Activated T-helper 17 cell treated with anti-CD3 and anti-CD28 coated beads, Interleukin-2, amount 50 U/mL, for 72 hours (primary cell): ENCODE measurements around the gene SHANK3. TPM values are rescaled to one million over a fixed set of nuclear protein-coding genes. Genes with fewer than 3 reads are reported as not detected.

Experiments used
- ATAC-seq: fragments of 150-1000 bp; cut with Tn5 transposase; replicated peaks from 2 replicates; pipeline ENCODE4 v1.10.0; 2021; ENCODE audit warnings: mild to moderate bottlenecking, moderate library complexity
- H3K27ac Mint-ChIP-seq: one replicate; pipeline ENCODE4 v1.8.0; 2022; ENCODE audit warnings: mixed read lengths
- H3K27me3 Mint-ChIP-seq: one replicate; pipeline ENCODE4 v1.8.0; 2022; ENCODE audit warnings: mixed read lengths
- H3K36me3 Mint-ChIP-seq: one replicate; pipeline ENCODE4 v1.8.0; 2022; ENCODE audit warnings: low read depth, mild to moderate bottlenecking, mixed read lengths
- H3K4me1 Mint-ChIP-seq: one replicate; pipeline ENCODE4 v1.8.0; 2022; ENCODE audit warnings: mixed read lengths
- H3K4me3 Mint-ChIP-seq: one replicate; pipeline ENCODE4 v1.8.0; 2022; ENCODE audit warnings: mild to moderate bottlenecking, mixed read lengths
- H3K9me3 Mint-ChIP-seq: one replicate; pipeline ENCODE4 v1.8.0; 2022; ENCODE audit warnings: mixed read lengths
- total RNA-seq, 2 donors: library from RNA; stranded (reverse); gene quantifications; one replicate each; pipeline ENCODE4 v1.2.3, GENCODE V29; 2022

SHANK3 gene
- total RNA-seq, 2 donors from 2014 or later: 0.19 TPM; not detected in 1

DNA sequence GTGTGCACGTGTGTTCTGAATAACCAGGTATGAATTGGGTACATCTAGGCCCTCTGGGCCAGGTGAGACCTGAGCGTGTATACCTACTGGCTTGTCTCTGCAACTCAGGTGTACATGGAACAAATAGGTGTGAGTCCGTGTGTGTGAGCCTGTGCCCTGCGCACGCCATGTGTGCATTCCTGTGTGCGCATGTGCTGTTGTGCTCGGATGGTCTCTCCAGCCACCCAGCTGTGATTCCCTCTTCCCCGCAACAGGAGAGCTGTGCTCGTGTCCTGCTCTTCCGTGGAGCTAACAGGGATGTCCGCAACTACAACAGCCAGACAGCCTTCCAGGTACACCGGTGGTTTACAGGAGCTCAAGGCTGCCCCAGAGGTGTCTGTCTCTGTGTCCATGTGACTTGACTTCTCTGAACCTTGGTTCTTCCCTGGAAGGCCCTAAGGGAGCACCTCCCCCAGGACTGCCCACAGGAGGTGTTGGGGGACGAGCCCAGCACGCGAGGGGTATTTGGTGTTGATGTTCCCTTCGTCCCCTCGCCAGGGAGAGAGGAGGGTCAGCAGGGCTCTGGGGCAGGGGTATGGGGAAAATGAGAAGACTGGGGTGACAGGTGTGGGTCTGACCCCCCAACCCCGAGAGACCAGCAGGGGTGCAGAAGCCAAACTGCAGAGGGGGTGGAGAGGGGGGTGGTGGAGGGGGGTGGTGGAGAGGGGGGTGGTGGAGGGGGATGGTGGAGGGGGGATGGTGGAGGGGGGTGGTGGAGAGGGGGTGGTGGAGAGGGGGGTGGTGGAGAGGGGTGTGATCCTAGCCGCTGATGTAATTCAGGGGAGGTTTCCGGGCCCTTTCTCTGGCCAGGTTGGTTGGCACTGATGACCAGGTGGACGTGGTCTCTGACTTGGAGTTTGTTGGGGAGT lies 10.7 kb downstream of the SHANK3 start:
- no peak for ATAC-seq
- Mint-ChIP-seq H3K27me3 (peaks cover 6% of the 10 kb centered on the region), H3K36me3 (no peaks in the 10 kb centered on the region), H3K4me3 (no peak overlapping the region), H3K4me1 (no peaks in the 10 kb centered on the region), H3K27ac (no peak overlapping the region), H3K9me3 (no peaks in the 10 kb centered on the region)

DNA sequence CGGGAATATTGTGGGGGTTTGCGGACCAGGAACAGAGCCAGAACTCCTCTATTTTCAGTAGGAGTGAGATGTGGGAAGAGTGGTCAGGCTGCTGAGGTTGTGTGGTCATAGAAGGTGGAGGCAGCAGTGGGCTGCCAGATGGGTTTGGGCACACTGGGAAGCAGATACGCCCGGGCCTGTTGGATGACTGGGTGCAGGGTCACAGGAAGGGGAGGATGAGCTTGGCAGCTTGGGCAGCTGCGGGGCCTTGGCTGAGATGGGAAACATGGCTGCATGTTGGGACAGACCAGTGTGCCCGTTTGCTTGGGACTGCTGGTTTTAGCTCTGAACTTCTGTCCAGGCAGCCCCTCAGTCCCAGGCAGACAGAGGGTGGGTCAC lies 11.4 kb downstream of the SHANK3 start:
- no peak for ATAC-seq
- H3K4me3 Mint-ChIP-seq: no peak overlapping the region
- H3K9me3 Mint-ChIP-seq: no peaks in the 10 kb centered on the region
- no peaks in the 10 kb centered on the region for H3K4me1 Mint-ChIP-seq
- peaks cover 6% of the 10 kb centered on the region for H3K27me3 Mint-ChIP-seq
- no peaks in the 10 kb centered on the region for H3K36me3 Mint-ChIP-seq
- no peak overlapping the region for H3K27ac Mint-ChIP-seq

DNA sequence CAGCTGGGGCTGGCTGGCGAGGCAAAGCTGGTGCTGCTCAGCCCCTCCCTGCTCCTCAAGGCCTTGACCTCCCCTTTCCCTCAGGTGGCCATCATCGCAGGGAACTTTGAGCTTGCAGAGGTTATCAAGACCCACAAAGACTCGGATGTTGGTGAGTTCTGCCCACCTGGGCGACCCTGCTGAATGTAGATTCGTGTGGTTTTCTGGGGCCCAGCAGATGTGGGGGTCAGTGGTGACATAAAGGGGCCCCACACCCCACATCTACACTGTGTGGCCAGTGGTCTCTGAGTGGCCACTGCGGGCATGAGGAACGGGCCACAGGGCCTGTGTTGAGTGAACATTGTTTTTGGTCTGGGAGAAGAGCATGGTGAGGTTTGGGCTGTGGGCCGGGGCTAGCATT lies 11.9 kb downstream of the SHANK3 start:
- H3K4me1 Mint-ChIP-seq: no peaks in the 10 kb centered on the region
- ATAC-seq: no peak
- H3K27ac Mint-ChIP-seq: no peak overlapping the region
- no peak overlapping the region for H3K4me3 Mint-ChIP-seq
- no peaks in the 10 kb centered on the region for H3K9me3 Mint-ChIP-seq
- H3K27me3 Mint-ChIP-seq: peaks cover 6% of the 10 kb centered on the region
- H3K36me3 Mint-ChIP-seq: no peaks in the 10 kb centered on the region

DNA sequence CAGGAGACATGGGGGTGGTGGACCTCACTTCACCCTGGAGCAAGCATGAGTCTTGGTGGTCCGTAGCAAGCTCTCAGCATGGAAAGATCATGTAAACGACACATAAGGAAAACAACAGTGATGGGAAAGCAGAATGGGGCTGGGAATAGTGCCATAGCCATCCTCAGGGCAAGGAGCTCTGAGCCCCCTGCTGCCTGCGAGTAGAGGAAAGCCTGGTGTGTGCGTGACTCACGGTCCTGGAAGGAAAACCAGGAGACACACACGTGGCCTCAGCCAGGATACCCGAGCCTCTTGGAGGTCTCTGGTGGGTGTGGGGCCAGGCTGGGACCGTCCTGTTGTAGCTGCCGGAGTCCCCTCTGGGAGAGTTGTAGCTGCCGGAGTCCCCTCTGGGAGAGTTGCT lies 12.4 kb downstream of the SHANK3 start:
- Mint-ChIP-seq H3K27ac (no peak overlapping the region), H3K27me3 (peaks cover 6% of the 10 kb centered on the region), H3K4me3 (no peak overlapping the region), H3K4me1 (no peaks in the 10 kb centered on the region), H3K9me3 (no peaks in the 10 kb centered on the region), H3K36me3 (no peaks in the 10 kb centered on the region)
- no peak for ATAC-seq

DNA sequence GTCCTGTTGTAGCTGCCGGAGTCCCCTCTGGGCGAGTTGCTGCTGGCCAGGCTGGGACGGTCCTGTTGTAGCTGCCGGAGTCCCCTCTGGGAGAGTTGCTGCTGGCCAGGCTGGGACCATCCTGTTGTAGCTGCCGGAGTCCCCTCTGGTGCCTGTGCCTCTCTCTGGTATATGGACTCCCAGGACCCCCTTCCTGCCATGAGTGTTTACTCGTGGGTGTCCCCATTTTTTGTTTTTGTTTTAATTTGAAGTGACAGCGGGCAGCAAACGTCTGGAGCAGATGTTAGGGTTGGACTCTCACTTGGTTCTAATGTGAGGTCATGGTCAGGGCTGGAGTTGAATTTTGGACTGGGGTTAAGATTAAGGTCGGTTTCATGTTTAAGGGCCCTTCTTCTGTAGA lies 14.2 kb downstream of the SHANK3 start:
- H3K36me3 Mint-ChIP-seq: no peaks in the 10 kb centered on the region
- H3K4me3 Mint-ChIP-seq: no peak overlapping the region
- H3K27ac Mint-ChIP-seq: no peak overlapping the region
- peaks cover 5% of the 10 kb centered on the region for H3K4me1 Mint-ChIP-seq
- H3K27me3 Mint-ChIP-seq: peaks cover 8% of the 10 kb centered on the region
- H3K9me3 Mint-ChIP-seq: no peaks in the 10 kb centered on the region
- ATAC-seq: no peak

DNA sequence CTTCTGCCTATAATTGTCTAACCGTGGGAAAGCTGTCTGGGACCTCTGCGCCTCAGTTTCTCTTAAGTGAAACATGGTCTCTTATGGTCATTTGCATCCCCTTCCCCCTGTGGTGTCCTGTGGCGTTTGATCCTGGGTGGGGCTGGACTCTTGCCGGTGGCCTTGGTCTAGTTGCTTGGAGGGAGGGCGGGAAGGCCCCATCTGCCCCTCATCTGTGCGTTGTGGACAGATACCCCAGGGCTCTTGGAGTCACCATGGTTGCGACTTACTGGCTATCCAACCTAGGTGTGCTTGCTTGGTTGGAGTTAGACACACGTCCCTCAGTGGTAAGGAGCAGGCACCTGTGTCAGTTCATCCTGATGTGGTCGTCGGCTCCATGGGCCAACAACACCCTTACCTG lies 15.2 kb downstream of the SHANK3 start:
- Mint-ChIP-seq H3K4me1 (peaks cover 5% of the 10 kb centered on the region), H3K4me3 (no peak overlapping the region), H3K9me3 (no peaks in the 10 kb centered on the region), H3K27ac (no peak overlapping the region), H3K36me3 (no peaks in the 10 kb centered on the region), H3K27me3 (peaks cover 8% of the 10 kb centered on the region)
- ATAC-seq: no peak

DNA sequence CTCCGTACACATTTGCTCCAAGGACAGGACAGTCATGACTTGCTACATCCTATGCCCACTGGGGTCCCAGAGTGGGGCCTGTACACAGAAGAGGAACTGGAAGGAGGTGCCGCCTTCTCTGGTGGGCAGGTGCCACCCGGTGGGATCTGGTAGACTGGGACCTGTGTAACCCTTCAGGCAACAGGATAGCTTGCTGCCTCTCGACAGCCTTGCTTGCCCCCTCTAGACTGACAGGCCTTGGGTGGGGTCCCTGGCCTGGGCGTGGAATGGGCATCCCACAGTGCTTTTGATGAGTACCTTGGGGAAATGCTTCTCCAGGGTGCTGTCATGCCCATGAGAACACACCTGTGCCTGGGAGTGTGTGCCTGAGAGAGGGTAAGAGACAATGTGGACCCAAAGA lies 15.8 kb downstream of the SHANK3 start:
- Mint-ChIP-seq H3K27me3 (peaks cover 9% of the 10 kb centered on the region), H3K27ac (no peak overlapping the region), H3K9me3 (no peaks in the 10 kb centered on the region), H3K36me3 (no peaks in the 10 kb centered on the region), H3K4me1 (peaks cover 5% of the 10 kb centered on the region), H3K4me3 (no peak overlapping the region)
- no peak for ATAC-seq

DNA sequence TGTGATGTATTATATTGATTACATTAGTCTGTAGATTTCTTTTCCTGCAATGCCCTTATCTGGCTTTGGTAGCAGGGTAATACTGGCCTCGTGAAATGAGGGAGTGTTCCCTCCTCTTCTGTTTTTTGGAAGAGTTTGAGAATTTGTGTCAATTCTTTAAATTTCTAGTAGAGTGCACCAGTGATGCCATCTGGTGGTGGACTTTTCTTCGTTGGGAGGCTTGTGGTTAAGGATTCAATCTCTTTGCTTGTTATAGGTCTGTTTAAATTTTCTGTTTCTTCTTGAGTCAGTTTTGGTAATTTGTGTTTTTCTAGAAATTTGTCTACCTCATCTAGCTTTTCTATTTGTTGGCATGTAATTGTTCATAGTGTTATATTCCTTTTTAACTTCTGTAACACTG lies 18.9 kb downstream of the SHANK3 start:
- Mint-ChIP-seq H3K36me3 (no peaks in the 10 kb centered on the region), H3K27me3 (peaks cover 13% of the 10 kb centered on the region), H3K4me1 (peaks cover 5% of the 10 kb centered on the region), H3K9me3 (no peaks in the 10 kb centered on the region), H3K27ac (no peak overlapping the region), H3K4me3 (no peak overlapping the region)
- ATAC-seq: peak; percentile 55

DNA sequence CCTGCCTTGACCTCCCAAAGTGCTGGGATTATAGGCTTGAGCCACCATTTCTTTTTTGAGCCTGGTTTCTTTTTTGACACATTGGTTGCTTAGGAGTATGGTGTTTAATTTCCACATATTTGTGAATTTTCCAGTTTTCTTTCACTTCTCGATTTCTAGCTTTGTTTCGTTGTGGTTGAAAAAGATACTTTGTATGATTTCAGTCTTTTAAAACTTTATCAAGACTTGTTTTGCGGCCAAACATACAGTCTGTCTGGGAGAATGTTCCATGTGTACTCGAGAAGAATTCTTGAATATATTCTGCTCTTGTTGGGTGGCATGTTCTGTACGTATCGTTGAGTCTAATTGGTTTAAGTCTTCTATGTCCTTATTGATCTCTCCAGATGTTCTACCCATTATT lies 20.8 kb downstream of the SHANK3 start:
- ATAC-seq: no peak
- Mint-ChIP-seq H3K27ac (no peak overlapping the region), H3K36me3 (no peaks in the 10 kb centered on the region), H3K4me3 (no peak overlapping the region), H3K9me3 (no peaks in the 10 kb centered on the region), H3K4me1 (peaks cover 5% of the 10 kb centered on the region), H3K27me3 (peaks cover 7% of the 10 kb centered on the region)

DNA sequence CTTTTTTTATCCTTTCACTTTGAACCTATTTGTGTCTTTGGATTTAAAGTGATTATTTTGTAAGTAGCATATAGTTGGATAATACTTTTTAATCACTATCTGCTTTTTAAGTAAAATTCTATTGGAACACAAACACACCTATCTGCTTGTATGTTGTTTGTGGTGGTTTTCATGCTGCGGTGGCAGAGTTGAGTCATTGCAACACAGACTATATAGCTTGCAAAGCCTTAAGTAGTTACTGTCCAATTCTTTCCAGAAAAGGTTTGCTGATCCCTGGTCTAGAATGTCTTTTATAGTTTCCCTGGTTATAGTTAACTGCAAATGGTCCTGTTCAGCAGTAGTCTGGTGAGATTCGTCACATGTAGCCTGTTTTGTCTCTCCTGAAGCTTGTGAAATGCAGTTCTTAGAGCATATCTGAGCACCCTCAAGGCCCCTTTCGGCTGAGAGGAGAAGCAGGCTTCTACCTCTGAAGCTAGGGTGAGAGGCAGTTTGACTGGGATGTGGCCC lies 21.5 kb downstream of the SHANK3 start:
- Mint-ChIP-seq H3K4me3 (no peak overlapping the region), H3K27me3 (peaks cover 7% of the 10 kb centered on the region), H3K4me1 (peaks cover 5% of the 10 kb centered on the region), H3K36me3 (no peaks in the 10 kb centered on the region), H3K9me3 (no peaks in the 10 kb centered on the region), H3K27ac (no peak overlapping the region)
- no peak for ATAC-seq

DNA sequence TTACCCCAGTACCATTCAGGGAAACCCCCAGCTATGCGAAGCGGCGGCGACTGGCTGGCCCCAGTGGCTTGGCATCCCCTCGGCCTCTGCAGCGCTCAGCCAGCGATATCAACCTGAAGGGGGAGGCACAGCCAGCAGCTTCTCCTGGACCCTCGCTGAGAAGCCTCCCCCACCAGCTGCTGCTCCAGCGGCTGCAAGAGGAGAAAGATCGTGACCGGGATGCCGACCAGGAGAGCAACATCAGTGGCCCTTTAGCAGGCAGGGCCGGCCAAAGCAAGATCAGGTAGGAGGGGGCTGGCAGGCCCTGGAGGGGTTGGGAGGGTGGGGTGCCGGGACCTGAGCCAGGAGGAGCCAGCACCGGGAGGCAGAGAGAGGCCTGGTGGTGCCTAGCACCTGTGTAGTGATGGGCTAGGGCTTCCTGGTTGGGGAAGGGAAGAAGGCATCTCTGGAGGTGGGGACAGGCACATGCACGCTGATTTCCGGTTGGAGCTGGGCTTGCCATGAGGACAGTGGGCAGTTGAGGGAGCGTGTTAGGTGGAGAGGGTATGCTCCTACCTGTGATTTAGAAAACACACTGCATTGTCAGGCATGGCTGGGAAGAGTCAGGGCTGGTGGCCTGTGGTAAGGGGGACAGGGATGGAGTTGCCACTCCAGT lies 22.3 kb downstream of the SHANK3 start:
- H3K36me3 Mint-ChIP-seq: no peaks in the 10 kb centered on the region
- H3K27me3 Mint-ChIP-seq: peaks cover 7% of the 10 kb centered on the region
- no peak overlapping the region for H3K27ac Mint-ChIP-seq
- H3K4me1 Mint-ChIP-seq: peaks cover 5% of the 10 kb centered on the region
- no peak for ATAC-seq
- no peak overlapping the region for H3K4me3 Mint-ChIP-seq
- H3K9me3 Mint-ChIP-seq: no peaks in the 10 kb centered on the region

DNA sequence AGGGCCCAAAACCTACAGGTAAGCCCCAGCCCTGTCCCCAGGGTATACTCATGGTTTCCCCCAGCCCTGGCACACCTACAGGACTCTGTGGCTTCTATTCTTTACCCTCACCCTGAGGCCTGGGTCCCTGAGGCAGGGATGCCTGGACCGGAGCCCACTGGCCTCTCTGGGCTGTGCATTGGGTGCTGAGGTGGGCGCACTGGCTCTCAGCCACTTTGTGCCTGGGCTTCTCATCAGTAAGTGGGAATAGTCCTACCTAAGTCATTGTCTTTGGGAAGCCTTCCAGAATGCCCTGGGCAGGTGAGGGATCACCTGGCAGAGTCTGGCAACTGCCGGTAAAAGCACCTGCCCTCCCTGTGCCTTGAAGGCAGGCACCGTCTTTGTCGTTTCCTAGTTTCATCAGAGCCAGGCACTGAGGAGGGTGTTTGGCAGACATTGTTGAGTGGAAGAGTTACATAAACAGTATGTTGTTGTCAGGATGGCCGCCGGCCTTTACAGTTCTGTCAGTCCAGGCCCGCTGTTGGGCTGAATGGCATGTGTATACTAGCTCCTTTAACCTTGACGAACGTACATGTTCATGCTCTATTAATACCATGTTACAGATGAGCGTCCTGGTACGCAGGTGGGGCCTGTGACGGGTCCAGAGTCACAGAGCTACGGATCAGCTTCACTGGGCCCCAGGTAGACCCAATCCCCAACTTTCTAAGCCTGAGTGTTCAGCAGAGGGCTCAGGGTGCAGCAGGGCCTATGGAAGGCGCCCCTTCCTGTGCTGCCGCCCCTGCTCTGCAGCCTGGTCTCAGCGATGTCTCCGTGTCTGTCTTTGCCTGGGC lies 23.0 kb downstream of the SHANK3 start:
- no peaks in the 10 kb centered on the region for H3K36me3 Mint-ChIP-seq
- no peaks in the 10 kb centered on the region for H3K9me3 Mint-ChIP-seq
- ATAC-seq: no peak

DNA sequence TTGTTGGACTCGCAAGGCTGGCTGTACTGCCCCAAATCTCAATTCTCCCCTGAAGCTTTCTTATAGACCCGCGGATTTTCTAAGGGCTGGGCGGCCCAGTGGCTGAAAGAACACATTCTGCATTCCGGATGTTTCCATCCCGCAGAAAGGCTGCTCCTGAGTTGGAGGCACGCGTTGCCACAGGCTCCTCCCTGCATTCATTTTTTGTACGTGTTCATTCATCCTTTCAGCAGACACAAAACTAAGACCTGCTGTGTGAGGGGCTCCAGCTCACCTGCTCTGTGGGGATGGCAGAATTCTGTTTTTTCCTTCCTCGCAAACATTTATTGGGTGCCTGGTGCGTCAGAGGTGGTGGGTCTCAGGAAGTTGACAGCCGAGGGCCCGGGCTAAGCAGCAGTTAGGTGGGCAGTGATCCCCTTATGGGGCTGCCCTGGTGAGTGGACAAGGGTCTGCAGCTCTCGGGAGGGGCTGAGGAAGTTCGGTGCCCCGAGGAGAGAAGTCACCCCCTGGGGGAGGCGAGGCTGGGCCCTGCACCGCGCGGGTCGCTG lies 23.7 kb downstream of the SHANK3 start:
- H3K9me3 Mint-ChIP-seq: no peaks in the 10 kb centered on the region

More for the DNA sequence above, 23.0 kb downstream of the SHANK3 start:
- H3K4me3 Mint-ChIP-seq: no peak overlapping the region
- H3K27me3 Mint-ChIP-seq: peaks cover 7% of the 10 kb centered on the region
- no peak overlapping the region for H3K27ac Mint-ChIP-seq
- H3K4me1 Mint-ChIP-seq: peaks cover 5% of the 10 kb centered on the region

More for the DNA sequence above, 23.7 kb downstream of the SHANK3 start:
- no peak for ATAC-seq
- no peaks in the 10 kb centered on the region for H3K36me3 Mint-ChIP-seq
- H3K27ac Mint-ChIP-seq: no peak overlapping the region
- peaks cover 5% of the 10 kb centered on the region for H3K27me3 Mint-ChIP-seq
- H3K4me1 Mint-ChIP-seq: peaks cover 4% of the 10 kb centered on the region
- no peak overlapping the region for H3K4me3 Mint-ChIP-seq
